HEK293T (cell line): ENCODE results near the gene FAM114A1.

Source experiments
- CTCF ChIA-PET: fragments of 350-600 bp; formaldehyde crosslinking; extraction: SDS; loops from one replicate; lab custom pipeline; 2021; ENCODE audit warnings: antibody characterized with exemption, inconsistent platforms; lab: Yijun Ruan, JAX
- POLR2A ChIA-PET: fragments of 350-600 bp; formaldehyde crosslinking; extraction: SDS; loops from one replicate; lab custom pipeline; 2020; ENCODE audit warnings: antibody characterized with exemption, inconsistent platforms; lab: Yijun Ruan, JAX
- DNase-seq: peaks from one replicate; pipeline ENCODE4 v3.0.0; 2012; ENCODE audit warnings: mixed read lengths; ENCODE audit errors: extremely low spot score
- ARNT ChIP-seq: fragments of 450-650 bp; IDR thresholded peaks from 2 replicates; pipeline ENCODE4 v1.6.1; 2017; ENCODE audit warnings: mild to moderate bottlenecking
- BHLHE40 ChIP-seq: fragments of 450-650 bp; IDR thresholded peaks from 2 replicates; pipeline ENCODE4 v1.6.1; 2016; ENCODE audit warnings: mild to moderate bottlenecking, moderate library complexity, borderline replicate concordance
- CTBP1 ChIP-seq: fragments of 450-650 bp; IDR thresholded peaks from 2 replicates; pipeline ENCODE4 v1.6.1; 2016; ENCODE audit warnings: borderline replicate concordance
- ELF4 ChIP-seq: fragments of 450-650 bp; IDR thresholded peaks from 2 replicates; pipeline ENCODE4 v1.6.1; 2017; ENCODE audit warnings: antibody characterized with exemption
- FOXA1 ChIP-seq: fragments of 450-650 bp; IDR thresholded peaks from 2 replicates; pipeline ENCODE4 v1.6.1; 2016; ENCODE audit warnings: mild to moderate bottlenecking
- FOXK2 ChIP-seq: fragments of 450-650 bp; IDR thresholded peaks from 2 replicates; pipeline ENCODE4 v1.6.1; 2016; ENCODE audit warnings: mild to moderate bottlenecking
- FOXM1 ChIP-seq: fragments of 450-650 bp; IDR thresholded peaks from 2 replicates; pipeline ENCODE4 v1.6.1; 2017; ENCODE audit warnings: mild to moderate bottlenecking, borderline replicate concordance
- HDGF ChIP-seq: fragments of 450-650 bp; IDR thresholded peaks from 2 replicates; pipeline ENCODE4 v1.6.1; 2017; ENCODE audit warnings: antibody characterized with exemption, borderline replicate concordance
- L3MBTL2 ChIP-seq: fragments of 450-650 bp; conservative IDR thresholded peaks from 2 replicates; pipeline ENCODE4 v1.6.1; 2016; ENCODE audit warnings: mild to moderate bottlenecking
- LEF1 ChIP-seq: fragments of 450-650 bp; IDR thresholded peaks from 2 replicates; pipeline ENCODE4 v1.6.1; 2017; ENCODE audit warnings: mild to moderate bottlenecking, borderline replicate concordance
- NFRKB ChIP-seq: fragments of 450-650 bp; IDR thresholded peaks from 2 replicates; pipeline ENCODE4 v1.6.1; 2016; ENCODE audit warnings: mild to moderate bottlenecking, moderate library complexity
- SP1 ChIP-seq: fragments of 450-650 bp; IDR thresholded peaks from 2 replicates; pipeline ENCODE4 v1.6.1; 2017
- SUZ12 ChIP-seq: fragments of 450-650 bp; IDR thresholded peaks from 2 replicates; pipeline ENCODE4 v1.6.1; 2016; ENCODE audit warnings: mild to moderate bottlenecking
- TARDBP ChIP-seq: fragments of 450-650 bp; IDR thresholded peaks from 2 replicates; pipeline ENCODE4 v1.6.1; 2016
- ZNF384 ChIP-seq: fragments of 450-650 bp; IDR thresholded peaks from 2 replicates; pipeline ENCODE4 v1.6.1; 2016
- TF ChIP-seq, protein P1 (sequence below): fragments of 450-650 bp; IDR thresholded peaks from 2 replicates; pipeline ENCODE4 v1.6.1; 2016

Gene FAM114A1

DNA sequence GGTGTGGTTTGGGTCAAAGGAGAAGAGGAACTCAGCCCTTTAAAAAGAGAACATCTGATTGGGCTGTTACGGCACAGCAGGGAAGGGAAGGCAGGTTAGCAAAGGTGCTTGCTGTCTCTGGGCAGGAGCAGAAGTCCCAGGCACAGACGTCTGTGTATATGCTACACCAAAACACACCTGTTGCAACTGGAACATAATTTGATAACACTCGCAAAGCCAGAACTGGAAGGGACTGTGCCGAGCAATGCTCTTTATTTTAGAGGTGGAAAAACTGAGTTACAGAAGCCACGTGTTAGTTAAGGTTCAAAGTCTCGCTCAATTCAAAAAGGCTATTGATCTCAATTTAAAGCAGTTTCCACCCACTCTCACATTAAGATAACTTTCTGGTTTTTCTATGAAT lies 2.2 kb upstream of the FAM114A1 start:
- POLR2A ChIA-PET, result no interaction called here

DNA sequence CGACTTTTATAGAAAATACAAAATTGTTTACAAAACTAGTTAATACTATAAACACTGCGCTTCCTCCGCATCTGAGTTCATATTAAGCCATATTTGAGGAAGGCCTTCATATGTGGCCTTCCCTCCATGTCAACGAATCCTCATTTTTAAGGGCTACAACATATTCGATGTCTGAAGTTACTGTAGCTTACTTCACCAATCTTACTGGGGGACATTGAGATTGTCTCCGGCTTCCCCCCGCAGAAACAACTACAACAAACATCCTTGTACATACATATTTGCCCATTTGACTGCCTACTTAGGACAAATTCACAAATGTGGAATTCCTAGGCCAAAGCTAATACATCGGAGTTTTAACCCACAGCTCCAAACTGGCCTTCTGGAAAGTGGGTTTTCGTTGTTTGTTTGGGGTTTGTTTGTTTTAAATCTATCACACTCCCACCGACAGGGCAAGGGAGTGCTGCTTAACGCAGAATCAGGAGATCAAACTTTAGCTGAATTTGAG lies 581 bp upstream of the FAM114A1 start:
- ChIA-PET POLR2A (interaction anchor here (1.3 kb wide), 1 partner anchor 11 kb away, joined by 7 read pairs; no protein-coding TSS in a partner anchor), CTCF (interaction anchor here (0.5 to 0.7 kb wide), 2 partner anchors 12 to 1364 kb away, joined by 3 to 7 read pairs; no protein-coding TSS in a partner anchor)
- no peak for TF ChIP-seq L3MBTL2
- TF ChIP-seq SP1, result no peak
- no peak for TF ChIP-seq HDGF
- TF ChIP-seq CTBP1, result no peak
- no peak for TF ChIP-seq TARDBP
- no peak for TF ChIP-seq NFRKB

More for the DNA sequence above, 2.2 kb upstream of the FAM114A1 start:
- TF ChIP-seq L3MBTL2, result no peak
- TF ChIP-seq ARNT, result no peak
- no peak for TF ChIP-seq CTBP1
- no peak for TF ChIP-seq ELF4
- TF ChIP-seq BHLHE40, result no peak
- no peak for TF ChIP-seq SUZ12
- TF ChIP-seq FOXK2, result no peak
- no peak for TF ChIP-seq FOXA1
- CTCF ChIA-PET, result interaction anchor here (0.6 kb wide), 1 partner anchor 61 kb away, joined by 3 read pairs; no protein-coding TSS in a partner anchor
- DNase-seq, result no peak

DNA sequence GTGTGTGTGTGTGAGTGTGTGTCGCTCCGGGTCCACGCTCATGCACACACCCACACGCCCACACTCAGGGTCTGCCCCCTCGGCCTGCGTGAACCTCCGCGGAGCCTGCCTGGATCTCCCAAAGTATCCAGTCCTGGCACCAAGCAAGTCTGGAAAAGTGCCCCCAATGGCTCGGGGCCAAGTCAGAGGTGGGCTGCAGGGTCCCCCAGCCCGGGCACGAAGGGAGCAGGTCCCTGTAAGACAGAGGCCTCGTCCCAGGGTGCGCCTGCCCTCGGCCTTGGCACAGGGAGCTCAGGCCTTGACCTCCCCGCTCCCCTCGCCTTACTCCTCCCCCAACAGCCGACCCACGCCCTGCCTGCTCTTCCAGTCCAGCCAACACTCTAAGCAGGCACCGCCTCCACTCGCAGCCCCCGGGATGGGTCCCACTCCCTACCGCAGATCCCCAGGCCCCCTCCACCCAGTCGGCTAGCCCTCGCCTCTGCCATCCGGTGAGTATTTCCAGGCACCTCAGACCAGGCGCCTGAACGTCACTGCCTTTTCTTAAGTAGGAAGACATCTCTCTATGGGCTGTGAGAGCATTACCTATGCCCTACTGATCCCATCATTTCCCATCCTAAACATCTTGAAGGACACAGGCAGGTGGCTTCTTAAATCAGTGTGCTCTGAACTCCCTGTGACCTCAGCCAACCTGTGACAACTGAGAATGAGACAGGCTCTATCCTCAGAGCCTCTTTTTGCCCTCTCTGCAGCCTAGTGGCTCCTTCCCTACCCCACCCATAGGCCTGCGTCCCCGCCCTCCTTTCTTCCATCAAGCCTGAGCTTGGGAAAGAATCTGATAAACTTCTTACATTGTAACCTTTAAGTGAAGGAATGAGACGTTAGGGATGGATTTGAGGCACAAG lies 704 bp downstream of the FAM114A1 start:
- CTCF ChIA-PET, result no interaction called here
- POLR2A ChIA-PET, result interaction anchor here (0.6 to 1.4 kb wide), 2 partner anchors 13 to 590 kb away, joined by 3 read pairs; partner anchors contain the start of genes LIAS and RPL9
- no peak for TF ChIP-seq ZNF384
- no peak for TF ChIP-seq SUZ12
- no peak for TF ChIP-seq HDGF
- no peak for TF ChIP-seq FOXA1
- TF ChIP-seq SP1, result no peak
- no peak for TF ChIP-seq NFRKB
- no peak for TF ChIP-seq CTBP1
- TF ChIP-seq BHLHE40, result no peak
- TF ChIP-seq, protein P1, sequence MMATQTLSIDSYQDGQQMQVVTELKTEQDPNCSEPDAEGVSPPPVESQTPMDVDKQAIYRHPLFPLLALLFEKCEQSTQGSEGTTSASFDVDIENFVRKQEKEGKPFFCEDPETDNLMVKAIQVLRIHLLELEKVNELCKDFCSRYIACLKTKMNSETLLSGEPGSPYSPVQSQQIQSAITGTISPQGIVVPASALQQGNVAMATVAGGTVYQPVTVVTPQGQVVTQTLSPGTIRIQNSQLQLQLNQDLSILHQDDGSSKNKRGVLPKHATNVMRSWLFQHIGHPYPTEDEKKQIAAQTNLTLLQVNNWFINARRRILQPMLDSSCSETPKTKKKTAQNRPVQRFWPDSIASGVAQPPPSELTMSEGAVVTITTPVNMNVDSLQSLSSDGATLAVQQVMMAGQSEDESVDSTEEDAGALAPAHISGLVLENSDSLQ, result no peak
- no peak for TF ChIP-seq L3MBTL2
- no peak for TF ChIP-seq ELF4
- no peak for TF ChIP-seq FOXK2
- no peak for TF ChIP-seq LEF1
- TF ChIP-seq TARDBP, result no peak
- no peak for TF ChIP-seq FOXM1
- TF ChIP-seq ARNT, result no peak
- DNase-seq, result no peak

More for the DNA sequence above, 581 bp upstream of the FAM114A1 start:
- DNase-seq, result no peak

DNA sequence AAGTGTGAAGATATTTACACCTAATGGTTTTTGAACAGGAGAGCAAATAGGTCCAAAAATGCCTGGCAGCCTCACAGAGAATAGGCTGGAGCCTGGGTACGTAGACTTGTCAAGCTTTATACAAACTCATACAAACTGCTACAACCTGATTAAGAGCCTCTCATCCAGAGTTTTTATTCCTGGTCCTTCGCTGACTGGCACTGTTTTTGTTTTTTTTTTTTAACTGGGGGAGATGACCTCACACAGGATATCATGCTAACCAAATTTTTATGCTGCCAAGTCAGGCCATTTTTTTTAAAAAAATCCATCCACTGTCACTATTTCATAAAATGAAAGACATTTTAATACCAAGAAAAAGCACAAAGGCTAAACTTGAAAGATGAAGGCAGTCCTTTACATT lies 1.9 kb downstream of the FAM114A1 start:
- no peak for TF ChIP-seq TARDBP
- TF ChIP-seq NFRKB, result no peak
- TF ChIP-seq, protein P1, result no peak
- no peak for TF ChIP-seq FOXA1
- no peak for TF ChIP-seq BHLHE40
- no peak for TF ChIP-seq ARNT
- TF ChIP-seq ELF4, result no peak
- no peak for DNase-seq
- ChIA-PET POLR2A (interaction anchor here (1.4 kb wide), 1 partner anchor 589 kb away, joined by 3 read pairs; the partner anchor contains the start of genes LIAS and RPL9), CTCF (interaction anchor here (0.6 kb wide), 1 partner anchor 115 kb away, joined by 3 read pairs; no protein-coding TSS in a partner anchor)

DNA sequence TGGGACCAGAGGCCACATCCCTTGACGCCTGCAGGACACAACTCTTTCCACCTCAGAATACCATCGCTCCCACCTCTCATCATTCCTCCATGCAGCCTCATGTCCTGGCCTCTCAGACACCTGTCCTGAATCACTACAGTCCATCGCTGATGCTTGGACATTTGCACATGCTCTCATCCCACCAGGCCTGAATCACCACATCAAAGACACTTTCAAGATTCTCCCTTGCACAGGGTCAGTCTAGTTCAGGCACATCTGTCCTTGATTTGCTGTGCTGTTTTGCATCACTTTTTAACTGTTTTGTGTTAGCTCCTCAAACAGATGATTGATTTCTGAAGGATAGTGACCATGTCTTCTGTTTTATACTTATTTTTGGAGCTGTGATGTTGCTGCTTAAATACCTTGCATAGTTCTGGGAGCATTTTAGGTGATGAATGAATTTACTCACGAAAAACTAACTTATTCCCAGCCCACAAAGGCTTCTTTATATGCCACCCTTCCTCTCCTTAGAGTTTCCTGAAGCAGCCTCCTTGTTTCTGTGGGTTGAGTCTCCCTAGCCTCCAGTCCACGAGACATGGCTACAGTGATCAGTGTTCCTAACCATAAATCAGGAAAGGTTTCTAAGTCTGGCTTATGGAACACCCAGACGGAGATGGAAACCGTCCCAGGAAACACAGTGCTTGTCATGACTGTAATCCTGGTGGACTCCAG lies 2.6 kb downstream of the FAM114A1 start:
- no peak for DNase-seq
- POLR2A ChIA-PET, result no interaction called here
- CTCF ChIA-PET, result interaction anchor here (0.6 kb wide), 1 partner anchor 114 kb away, joined by 3 read pairs; no protein-coding TSS in a partner anchor
- TF ChIP-seq, protein P1, result no peak
- TF ChIP-seq ELF4, result no peak
- TF ChIP-seq FOXK2, result no peak
- no peak for TF ChIP-seq CTBP1
- no peak for TF ChIP-seq FOXA1
- no peak for TF ChIP-seq ZNF384
- no peak for TF ChIP-seq LEF1
- TF ChIP-seq HDGF, result no peak
